GM10248 (cell line): ENCODE results near the gene COL23A1.
"Not testable (repeated sequence)": the region's sequence is repeated elsewhere in the genome, so short reads cannot be mapped to it uniquely, and the experiment has no call there.

Experiments used
- CTCF ChIA-PET: fragments of 300-600 bp; sonication (Branson Sonifier 250); formaldehyde crosslinking; extraction: SDS; loops from one replicate; lab custom pipeline; 2021; ENCODE audit warnings: antibody characterized with exemption; lab: Yijun Ruan, JAX
- POLR2A ChIA-PET: fragments of 350-650 bp; sonication (Branson Sonifier 250); formaldehyde crosslinking; extraction: SDS; loops from one replicate; lab custom pipeline; 2020; ENCODE audit warnings: antibody characterized with exemption; lab: Yijun Ruan, JAX
- DNase-seq: peaks from one replicate; pipeline ENCODE4 v3.0.0; 2012; ENCODE audit errors: extremely low spot score
- CTCF ChIP-seq: IDR thresholded peaks from 2 replicates; pipeline ENCODE4 v1.5.1; 2012; ENCODE audit warnings: mild to moderate bottlenecking, low read depth; ENCODE audit errors: extremely low read depth, missing control alignments, control extremely low read depth

The COL23A1 gene

GRCh38 chr5:178242416-178242815 is 347.8 kb downstream of the COL23A1 start:
- no peak for DNase-seq
- ChIA-PET POLR2A (no interaction called here), CTCF (no interaction called here)

GRCh38 chr5:178241688-178242231 is 348.4 kb downstream of the COL23A1 start:
- no peak for TF ChIP-seq CTCF
- ChIA-PET CTCF (no interaction called here), POLR2A (interaction anchor here (0.9 kb wide), 1 partner anchor 10 kb away, joined by 3 read pairs; no protein-coding TSS in a partner anchor)
- DNase-seq: no peak

More at GRCh38 chr5:178242416-178242815, 347.8 kb downstream of the COL23A1 start:
- no peak for TF ChIP-seq CTCF

GRCh38 chr5:178241231-178241663 is 348.9 kb downstream of the COL23A1 start:
- ChIA-PET POLR2A (interaction anchor here (0.6 to 0.9 kb wide), 2 partner anchors 10 to 369 kb away, joined by 3 to 5 read pairs; no protein-coding TSS in a partner anchor), CTCF (interaction anchor here (1.2 kb wide), 1 partner anchor 11 kb away, joined by 3 read pairs; no protein-coding TSS in a partner anchor)
- TF ChIP-seq CTCF: no peak
- DNase-seq: no peak

GRCh38 chr5:178240766-178241165 is 349.4 kb downstream of the COL23A1 start:
- ChIA-PET POLR2A (interaction anchor here (0.6 to 0.9 kb wide), 2 partner anchors 9 to 369 kb away, joined by 3 to 5 read pairs; no protein-coding TSS in a partner anchor), CTCF (interaction anchor here (1.2 kb wide), 1 partner anchor 10 kb away, joined by 3 read pairs; no protein-coding TSS in a partner anchor)
- no peak for TF ChIP-seq CTCF
- no peak for DNase-seq

- ChIA-PET POLR2A (no interaction called here), CTCF (interaction anchor here (1.2 kb wide), 1 partner anchor 10 kb away, joined by 3 read pairs; no protein-coding TSS in a partner anchor)
- TF ChIP-seq CTCF: no peak
- no peak for DNase-seq
These were observed 349.9 kb downstream of the COL23A1 start for GRCh38 chr5:178240341-178240741.

- POLR2A ChIA-PET, DNase-seq: not testable (repeated sequence)
- CTCF ChIA-PET: interaction anchor here (1.0 kb wide), 1 partner anchor 12 kb away, joined by 3 read pairs; no protein-coding TSS in a partner anchor
These were observed 350.4 kb downstream of the COL23A1 start for GRCh38 chr5:178239626-178240301.
